Neural cell (in vitro differentiated cells): ENCODE data around the gene SLC44A1.

Source experiments
- EZH2 ChIP-seq: fragments of 200-600, 300-800 bp; shearing (Covaris generic), sonication (generic); IDR thresholded peaks from 2 replicates; pipeline ENCODE4 v1.6.1; 2014; ENCODE audit warnings: antibody characterized with exemption, low read length, borderline replicate concordance, mild to moderate bottlenecking; ENCODE audit not compliant: insufficient read depth, poor library complexity, severe bottlenecking
- SMC3 ChIP-seq: fragments of 450-650 bp; conservative IDR thresholded peaks from 2 replicates; pipeline ENCODE4 v1.6.1; 2014; ENCODE audit warnings: antibody characterized with exemption, mild to moderate bottlenecking, moderate library complexity; ENCODE audit not compliant: poor library complexity
- TAF1 ChIP-seq: IDR thresholded peaks from 2 replicates; pipeline ENCODE4 v1.6.1; 2012; ENCODE audit warnings: low read depth
- TF ChIP-seq, protein P1 (sequence below): fragments of 450-650 bp; IDR thresholded peaks from 2 replicates; pipeline ENCODE4 v1.5.1; 2014; ENCODE audit warnings: antibody characterized with exemption, mild to moderate bottlenecking, moderate library complexity; ENCODE audit not compliant: poor library complexity, severe bottlenecking
- TF ChIP-seq, protein P2 (sequence below): IDR thresholded peaks from 2 replicates; pipeline ENCODE4 v1.6.1; 2012; ENCODE audit warnings: borderline replicate concordance

DNA sequence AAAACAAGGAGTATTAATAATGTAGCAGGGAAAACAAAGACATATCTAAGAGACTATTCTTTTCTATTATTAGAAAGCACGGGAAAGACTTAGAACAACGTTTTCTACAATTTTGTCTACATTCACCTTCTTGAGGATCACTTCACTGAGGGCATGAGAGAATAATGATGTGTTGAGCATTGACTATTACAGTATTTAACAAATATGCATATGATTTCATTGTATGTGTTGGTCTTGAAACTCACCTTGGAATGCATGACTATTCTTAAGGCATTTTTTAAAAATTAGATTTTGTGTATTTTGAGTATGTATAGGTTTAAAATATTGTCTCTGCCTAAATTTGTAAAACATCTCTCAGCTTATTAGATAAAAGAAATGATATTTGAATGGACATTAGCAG lies 204.6 kb downstream of the SLC44A1 start:
- TF ChIP-seq, protein P1, sequence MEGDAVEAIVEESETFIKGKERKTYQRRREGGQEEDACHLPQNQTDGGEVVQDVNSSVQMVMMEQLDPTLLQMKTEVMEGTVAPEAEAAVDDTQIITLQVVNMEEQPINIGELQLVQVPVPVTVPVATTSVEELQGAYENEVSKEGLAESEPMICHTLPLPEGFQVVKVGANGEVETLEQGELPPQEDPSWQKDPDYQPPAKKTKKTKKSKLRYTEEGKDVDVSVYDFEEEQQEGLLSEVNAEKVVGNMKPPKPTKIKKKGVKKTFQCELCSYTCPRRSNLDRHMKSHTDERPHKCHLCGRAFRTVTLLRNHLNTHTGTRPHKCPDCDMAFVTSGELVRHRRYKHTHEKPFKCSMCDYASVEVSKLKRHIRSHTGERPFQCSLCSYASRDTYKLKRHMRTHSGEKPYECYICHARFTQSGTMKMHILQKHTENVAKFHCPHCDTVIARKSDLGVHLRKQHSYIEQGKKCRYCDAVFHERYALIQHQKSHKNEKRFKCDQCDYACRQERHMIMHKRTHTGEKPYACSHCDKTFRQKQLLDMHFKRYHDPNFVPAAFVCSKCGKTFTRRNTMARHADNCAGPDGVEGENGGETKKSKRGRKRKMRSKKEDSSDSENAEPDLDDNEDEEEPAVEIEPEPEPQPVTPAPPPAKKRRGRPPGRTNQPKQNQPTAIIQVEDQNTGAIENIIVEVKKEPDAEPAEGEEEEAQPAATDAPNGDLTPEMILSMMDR, result no peak
- TF ChIP-seq TAF1 (no peak), EZH2 (no peak), SMC3 (no peak)
- TF ChIP-seq, protein P2, sequence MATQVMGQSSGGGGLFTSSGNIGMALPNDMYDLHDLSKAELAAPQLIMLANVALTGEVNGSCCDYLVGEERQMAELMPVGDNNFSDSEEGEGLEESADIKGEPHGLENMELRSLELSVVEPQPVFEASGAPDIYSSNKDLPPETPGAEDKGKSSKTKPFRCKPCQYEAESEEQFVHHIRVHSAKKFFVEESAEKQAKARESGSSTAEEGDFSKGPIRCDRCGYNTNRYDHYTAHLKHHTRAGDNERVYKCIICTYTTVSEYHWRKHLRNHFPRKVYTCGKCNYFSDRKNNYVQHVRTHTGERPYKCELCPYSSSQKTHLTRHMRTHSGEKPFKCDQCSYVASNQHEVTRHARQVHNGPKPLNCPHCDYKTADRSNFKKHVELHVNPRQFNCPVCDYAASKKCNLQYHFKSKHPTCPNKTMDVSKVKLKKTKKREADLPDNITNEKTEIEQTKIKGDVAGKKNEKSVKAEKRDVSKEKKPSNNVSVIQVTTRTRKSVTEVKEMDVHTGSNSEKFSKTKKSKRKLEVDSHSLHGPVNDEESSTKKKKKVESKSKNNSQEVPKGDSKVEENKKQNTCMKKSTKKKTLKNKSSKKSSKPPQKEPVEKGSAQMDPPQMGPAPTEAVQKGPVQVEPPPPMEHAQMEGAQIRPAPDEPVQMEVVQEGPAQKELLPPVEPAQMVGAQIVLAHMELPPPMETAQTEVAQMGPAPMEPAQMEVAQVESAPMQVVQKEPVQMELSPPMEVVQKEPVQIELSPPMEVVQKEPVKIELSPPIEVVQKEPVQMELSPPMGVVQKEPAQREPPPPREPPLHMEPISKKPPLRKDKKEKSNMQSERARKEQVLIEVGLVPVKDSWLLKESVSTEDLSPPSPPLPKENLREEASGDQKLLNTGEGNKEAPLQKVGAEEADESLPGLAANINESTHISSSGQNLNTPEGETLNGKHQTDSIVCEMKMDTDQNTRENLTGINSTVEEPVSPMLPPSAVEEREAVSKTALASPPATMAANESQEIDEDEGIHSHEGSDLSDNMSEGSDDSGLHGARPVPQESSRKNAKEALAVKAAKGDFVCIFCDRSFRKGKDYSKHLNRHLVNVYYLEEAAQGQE, result no peak
